GM12878 (cell line): Measurements from ENCODE around the gene ZNF512. TPM values are rescaled to one million over a fixed set of nuclear protein-coding genes. Genes with fewer than 3 reads are reported as not detected.
A peak's percentile ranks its signal among the peaks of the same experiment; 100 is the strongest.

Experiments used
- ATAC-seq: fragments of 200-7000 bp; cut with Tn5 transposase; 3 replicates; pipeline ENCODE4 v1.9.1; 2020; ENCODE audit warnings: mild to moderate bottlenecking, moderate library complexity
- BruUV-seq: library from RNA; stranded (reverse); fragments of 400-500 nt; replicated peaks from 2 replicates; lab custom pipeline; 2021; lab: Mats Ljungman, UMichigan
- CTCF ChIA-PET: fragments of 300-600 bp; sonication (Branson Sonifier 250); formaldehyde crosslinking; extraction: SDS; loops from one replicate; lab custom pipeline; 2021; ENCODE audit warnings: inconsistent platforms; lab: Yijun Ruan, JAX
- POLR2A ChIA-PET: fragments of 350-600 bp; formaldehyde crosslinking; extraction: SDS; loops from one replicate; lab custom pipeline; 2021; ENCODE audit warnings: inconsistent platforms; lab: Charles Lee
- RAD21 ChIA-PET: fragments of 300-600 bp; sonication (Branson Sonifier 250); formaldehyde crosslinking; loops from one replicate; lab custom pipeline; 2023; ENCODE audit warnings: antibody characterized with exemption; ENCODE audit not compliant: unreplicated experiment; lab: Charles Lee
- SMC1A ChIA-PET: fragments of 300-600 bp; sonication (Branson Sonifier 250); formaldehyde crosslinking; loops from one replicate; lab custom pipeline; 2023; ENCODE audit not compliant: unreplicated experiment, uncharacterized antibody; lab: Charles Lee
- DNase-seq: peaks from one replicate; pipeline ENCODE4 v3.0.0-alpha.2; 2011; ENCODE audit warnings: low read depth, low spot score
- FAIRE-seq: peaks from 3 replicates; lab custom pipeline; 2011; peaks lifted over from hg19 to GRCh38; lab: Jason Lieb, UNC
- H2AFZ ChIP-seq: 2 replicates; pipeline ENCODE4 v1.6.0; 2011; ENCODE audit warnings: low read depth, low read length, control low read depth; ENCODE audit not compliant: control insufficient read depth
- H3K27ac ChIP-seq: 2 replicates; pipeline ENCODE4 v1.5.1; 2011; ENCODE audit warnings: control low read depth; ENCODE audit not compliant: control insufficient read depth, insufficient read depth
- H3K27me3 ChIP-seq, 2 experiments: replicated peaks in 1 of 2; 2 replicates each; pipeline versions ENCODE4 v1.6.0 to v1.6.1; 2011; ENCODE audit warnings: low read length in 1 of 2; ENCODE audit not compliant: control insufficient read depth in 2 of 2, insufficient read depth in 2 of 2
- H3K36me3 ChIP-seq, 2 experiments: 2 replicates each; pipeline ENCODE4 v1.5.1; 2011; ENCODE audit warnings: low read length in 1 of 2; ENCODE audit not compliant: control insufficient read depth in 2 of 2, insufficient read depth in 2 of 2
- H3K4me1 ChIP-seq: 2 replicates; pipeline ENCODE4 v1.6.1; 2011; ENCODE audit warnings: mild to moderate bottlenecking, low read length, moderate library complexity, mixed read lengths; ENCODE audit not compliant: control insufficient read depth, insufficient read depth
- H3K4me2 ChIP-seq: 2 replicates; pipeline ENCODE4 v1.6.0; 2011; ENCODE audit warnings: control low read depth; ENCODE audit not compliant: control insufficient read depth, insufficient read depth
- H3K4me3 ChIP-seq: fragments of 200-600 bp; sonication (generic); 2 replicates; pipeline ENCODE4 v1.5.1; 2016
- H3K79me2 ChIP-seq: 2 replicates; pipeline ENCODE4 v1.6.0; 2011; ENCODE audit warnings: low read length; ENCODE audit not compliant: control insufficient read depth, insufficient read depth
- H3K9ac ChIP-seq: 2 replicates; pipeline ENCODE4 v1.8.0; 2011; ENCODE audit warnings: low read length, control low read depth, mixed read lengths; ENCODE audit not compliant: control insufficient read depth, insufficient read depth
- H3K9me3 ChIP-seq: replicated peaks from 3 replicates; pipeline ENCODE4 v1.5.1; 2011; ENCODE audit warnings: mild to moderate bottlenecking, low read length; ENCODE audit not compliant: control insufficient read depth, insufficient read depth
- H4K20me1 ChIP-seq: 2 replicates; pipeline ENCODE4 v1.6.0; 2011; ENCODE audit not compliant: control insufficient read depth, insufficient read depth
- BCL11A ChIP-seq: IDR thresholded peaks from 2 replicates; pipeline ENCODE4 v1.6.1; 2011; ENCODE audit warnings: low read depth, low read length
- ELK1 ChIP-seq: IDR thresholded peaks from 2 replicates; pipeline ENCODE4 v1.6.1; 2012; ENCODE audit warnings: low read depth, low read length, improper control_type of control experiment
- EZH2 ChIP-seq: IDR thresholded peaks from 2 replicates; pipeline ENCODE4 v1.6.1; 2012; ENCODE audit warnings: low read depth, mild to moderate bottlenecking, control low read depth, inconsistent platforms, low read length, borderline replicate concordance; ENCODE audit not compliant: control insufficient read depth
- HCFC1 ChIP-seq: fragments of 150-350 bp; IDR thresholded peaks from 2 replicates; pipeline ENCODE4 v1.6.1; 2014; ENCODE audit warnings: low read length
- IRF4 ChIP-seq: IDR thresholded peaks from 2 replicates; pipeline ENCODE4 v1.6.1; 2011; ENCODE audit warnings: low read depth, low read length
- MTA2 ChIP-seq: fragments of 450-650 bp; IDR thresholded peaks from 2 replicates; pipeline ENCODE4 v1.6.1; 2016; ENCODE audit warnings: low read depth, mild to moderate bottlenecking, moderate library complexity
- MYC ChIP-seq: IDR thresholded peaks from 2 replicates; pipeline ENCODE4 v1.6.1; 2011; ENCODE audit warnings: mild to moderate bottlenecking, low read length, moderate library complexity, inconsistent platforms; ENCODE audit not compliant: insufficient read depth, insufficient replicate concordance, insufficient read length, severe bottlenecking
- NRF1 ChIP-seq: conservative IDR thresholded peaks from 2 replicates; pipeline ENCODE4 v1.6.1; 2011; ENCODE audit warnings: mild to moderate bottlenecking, low read depth, low read length, improper control_type of control experiment
- POLR2AphosphoS2 ChIP-seq: IDR thresholded peaks from 2 replicates; pipeline ENCODE4 v1.6.1; 2011; ENCODE audit warnings: low read depth, mild to moderate bottlenecking, low read length, improper control_type of control experiment, moderate library complexity
- RUNX3 ChIP-seq: IDR thresholded peaks from 2 replicates; pipeline ENCODE4 v1.6.1; 2012; ENCODE audit warnings: low read length, inconsistent platforms
- SMAD1 ChIP-seq: fragments of 450-650 bp; IDR thresholded peaks from 2 replicates; pipeline ENCODE4 v1.6.1; 2018; ENCODE audit warnings: mild to moderate bottlenecking, low read depth; ENCODE audit not compliant: partially characterized antibody
- ZNF384 ChIP-seq: IDR thresholded peaks from 2 replicates; pipeline ENCODE4 v1.6.1; 2012; ENCODE audit warnings: low read depth, mild to moderate bottlenecking, low read length, improper control_type of control experiment, borderline replicate concordance
- WGBS: methylation state at CpG from one replicate; pipeline ENCODE4 v1.1.6; 2016; ENCODE audit warnings: low lambda C conversion rate; ENCODE audit not compliant: insufficient replicate concordance, insufficient coverage; ENCODE audit errors: missing lambda C conversion rate; 5-methylcytosine and 5-hydroxymethylcytosine counted together
- in situ Hi-C: fragments of 300-500 bp; cut with MboI; formaldehyde crosslinking; loops from 9 replicates; pipeline ENCODE4 v1.14.3; 2018; ENCODE audit warnings: mixed read lengths
- intact Hi-C: fragments of 100-400 bp; cut with micrococcal nuclease; formaldehyde crosslinking; loops from one replicate; pipeline ENCODE4 v1.14.2; 2022; ENCODE audit not compliant: unreplicated experiment
- polyA plus RNA-seq, 11 experiments: library from polyadenylated mRNA; depleted of rRNA in 4 of 11; unstranded in 6 of 11; stranded (reverse) in 5 of 11; fragments of >200 nt; fragmentation: Nextera tagmentation in 4 of 11; fragmentation: Illumina TruSeq in 1 of 11; extraction: Ambion mirVana in 4 of 11; extraction: Trizol in 1 of 11; gene quantifications; 1 replicate in 1 of 11; 2 replicates in 10 of 11; pipeline versions ENCODE4 v1.2.1 to v1.2.3, GENCODE V29; 2011 to 2016; ENCODE audit warnings: inconsistent platforms in 2 of 11, missing spikeins in 2 of 11, low read depth in 1 of 11
- total RNA-seq, 4 experiments: library from RNA; depleted of rRNA in 3 of 4; stranded (reverse); fragments of >200 nt in 3 of 4; fragmentation: Illumina TruSeq in 1 of 4; extraction: Trizol in 1 of 4; gene quantifications; 2 replicates each; pipeline versions ENCODE4 v1.2.1 to v1.2.3, GENCODE V29; 2013 to 2021

The ZNF512 gene
- total and polyA plus RNA-seq, 10 of the 15 experiments (the other 5 are each of a cell fraction or from before 2014, with no cell fraction given): 14.1 to 61.9 (median 31.2) TPM

GRCh38 chr2:27587025-27587424 is 4.2 kb downstream of the ZNF512 start:
- H3K79me2 ChIP-seq: peaks cover 88% of the 10 kb centered on the region
- peaks cover 7% of the 10 kb centered on the region for H3K9me3 ChIP-seq
- intact Hi-C loops: loop anchor here (10.0 kb wide), 1 partner anchor 182 kb away; the partner anchor contains the start of gene PPM1G
- peak overlapping the region; percentile 98; the same call in 1 of the 2 replicates for H3K4me3 ChIP-seq
- in situ Hi-C loops: no loop called here
- 58% methylated on average over 2 of the region's 2 CpGs for WGBS
- 0 out of 2 replicates have a peak, but pooled peaks cover 3% of the 10 kb centered on the region for H3K4me1 ChIP-seq
- DNase-seq (no peak), ATAC-seq (peak; percentile 8), FAIRE-seq (no peak)
- BruUV-seq: no TSS peak
- ChIA-PET SMC1A (no interaction called here), CTCF (no interaction called here), POLR2A (no interaction called here), RAD21 (interaction anchor here (0.7 kb wide), 1 partner anchor 41 kb away, joined by 3 read pairs; no protein-coding TSS in a partner anchor)
- no peak overlapping the region for H3K27ac ChIP-seq
- no peaks in the 10 kb centered on the region for H4K20me1 ChIP-seq
- H2AFZ ChIP-seq: no peak overlapping the region
- no peaks in the 10 kb centered on the region for H3K27me3 ChIP-seq
- no peak for TF ChIP-seq HCFC1
- no peak for TF ChIP-seq POLR2AphosphoS2
- TF ChIP-seq MTA2: no peak
- peak; percentile 44; the same call in 1 of the 2 replicates for TF ChIP-seq RUNX3
- peak; percentile 39; the same call in 1 of the 2 replicates for TF ChIP-seq ZNF384
- peak overlapping the region; percentile 8; the same call in 1 of the 2 replicates for H3K9ac ChIP-seq
- H3K36me3 ChIP-seq: 0 out of 4 replicates have a peak, but pooled peaks cover 0 to 2% of the 10 kb centered on the region in 2 experiments
- peak overlapping the region; percentile 19 for H3K4me2 ChIP-seq

DNA sequence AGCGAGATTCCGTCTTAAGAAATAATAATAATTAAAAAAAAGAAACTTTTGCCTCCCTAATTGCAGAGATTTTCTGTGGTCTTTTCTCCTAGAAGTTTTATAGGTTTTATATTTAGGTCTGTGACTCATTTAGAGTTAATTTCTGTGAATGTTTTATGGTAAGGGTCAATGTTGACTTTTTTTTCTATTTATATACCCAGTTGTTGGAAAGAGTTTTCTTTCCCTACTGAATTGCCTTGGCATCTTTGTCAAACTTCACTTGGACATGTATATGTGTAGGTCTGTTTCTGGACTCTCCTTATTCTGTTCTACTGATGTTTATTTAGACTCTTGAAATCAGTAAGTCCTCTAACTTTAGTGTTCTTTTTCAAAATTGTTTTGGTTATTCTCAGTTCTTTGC is 5.5 kb downstream of the ZNF512 start:
- BruUV-seq: no TSS peak
- RAD21 ChIA-PET: no interaction called here
- DNase-seq: no peak
- 98% methylated on average over 2 of the region's 2 CpGs for WGBS
- Histone ChIP-seq H4K20me1 (no peaks in the 10 kb centered on the region), H2AFZ (no peak overlapping the region), H3K4me2 (no peak overlapping the region), H3K27me3 (no peaks in the 10 kb centered on the region), H3K4me1 (no peaks in the 10 kb centered on the region), H3K79me2 (peaks cover 91% of the 10 kb centered on the region), H3K4me3 (0 out of 2 replicates have a peak overlapping the region, but pooled peaks have one; percentile 10), H3K9me3 (peaks cover 10% of the 10 kb centered on the region), H3K27ac (no peak overlapping the region), H3K9ac (no peak overlapping the region), H3K36me3 (0 out of 4 replicates have a peak, but pooled peaks cover 0 to 2% of the 10 kb centered on the region in 2 experiments)
- intact Hi-C loops: loop anchor here (10.0 kb wide), 1 partner anchor 184 kb away; the partner anchor contains the start of gene PPM1G
- FAIRE-seq: peak; percentile 23
- POLR2A ChIA-PET: no interaction called here
- CTCF ChIA-PET: no interaction called here
- SMC1A ChIA-PET: no interaction called here
- ATAC-seq: no peak
- in situ Hi-C loops: no loop called here
- TF ChIP-seq NRF1: no peak
- no peak for TF ChIP-seq ELK1
- no peak for TF ChIP-seq BCL11A
- TF ChIP-seq SMAD1: no peak
- TF ChIP-seq IRF4: no peak
- TF ChIP-seq ZNF384: no peak
- no peak for TF ChIP-seq EZH2
- no peak for TF ChIP-seq MYC
